HL-60 (cell line): ENCODE data around the gene SNX10.

ENCODE experiments used
- DNase-seq, 2 experiments: peaks; one replicate each; pipeline ENCODE4 v3.0.0-alpha.2; 2010 to 2020; ENCODE audit warnings: low read depth in 1 of 2, low spot score in 1 of 2
- H3K27ac ChIP-seq: fragments of 250-450 bp; sonication (Bioruptor Pico); replicated peaks from 2 replicates; pipeline ENCODE4 v1.5.1; 2020; ENCODE audit warnings: mild to moderate bottlenecking, moderate library complexity
- H3K27me3 ChIP-seq: fragments of 250-450 bp; sonication (Bioruptor Pico); 2 replicates; pipeline ENCODE4 v1.5.1; 2021; ENCODE audit warnings: mild to moderate bottlenecking, moderate library complexity; ENCODE audit not compliant: insufficient read depth, poor library complexity, severe bottlenecking
- H3K4me3 ChIP-seq: replicated peaks from 2 replicates; pipeline ENCODE4 v1.5.1; 2011; ENCODE audit warnings: mild to moderate bottlenecking, control low read depth, low read length; ENCODE audit not compliant: insufficient read depth
- CTCF ChIP-seq: IDR thresholded peaks from one replicate; pipeline ENCODE4 v1.5.1; 2011; ENCODE audit warnings: low read length, control low read depth, inconsistent platforms; ENCODE audit not compliant: insufficient read depth
- GABPA ChIP-seq: IDR thresholded peaks from 2 replicates; pipeline ENCODE4 v1.6.1; 2012; ENCODE audit warnings: low read depth
- POLR2AphosphoS5 ChIP-seq: IDR thresholded peaks from 2 replicates; pipeline ENCODE4 v1.6.1; 2012; ENCODE audit warnings: low read depth
- REST ChIP-seq: IDR thresholded peaks from 2 replicates; pipeline ENCODE4 v1.6.1; 2012; ENCODE audit warnings: low read depth; ENCODE audit not compliant: insufficient replicate concordance
- SPI1 ChIP-seq: IDR thresholded peaks from 2 replicates; pipeline ENCODE4 v1.6.1; 2012; ENCODE audit warnings: low read depth, mild to moderate bottlenecking, borderline replicate concordance

Gene SNX10

GRCh38 chr7:26337232-26337865 lies 45.7 kb downstream of the SNX10 start:
- Histone ChIP-seq H3K4me3 (no peak overlapping the region), H3K27ac (no peak overlapping the region), H3K27me3 (no peaks in the 10 kb centered on the region)
- DNase-seq, result no peak
- TF ChIP-seq GABPA (no peak), REST (no peak)

- DNase-seq, result no peak
- TF ChIP-seq CTCF (no peak), GABPA (no peak), REST (no peak), SPI1 (no peak), POLR2AphosphoS5 (no peak)
- no peak overlapping the region for H3K27ac ChIP-seq
- no peaks in the 10 kb centered on the region for H3K27me3 ChIP-seq
- H3K4me3 ChIP-seq, result no peak overlapping the region
These were observed 48.9 kb downstream of the SNX10 start for GRCh38 chr7:26340476-26341018.

GRCh38 chr7:26343320-26343832 lies 51.7 kb downstream of the SNX10 start:
- Histone ChIP-seq H3K27ac (no peak overlapping the region), H3K4me3 (no peak overlapping the region), H3K27me3 (no peaks in the 10 kb centered on the region)
- DNase-seq, result no peak
- TF ChIP-seq REST (no peak), SPI1 (no peak), CTCF (no peak), GABPA (no peak), POLR2AphosphoS5 (no peak)
